ENCODE results near the gene FAM72A.
"Not testable (repeated sequence)": the region's sequence is repeated elsewhere in the genome, so short reads cannot be mapped to it uniquely, and the experiment has no call there.

FAM72A gene

DNA sequence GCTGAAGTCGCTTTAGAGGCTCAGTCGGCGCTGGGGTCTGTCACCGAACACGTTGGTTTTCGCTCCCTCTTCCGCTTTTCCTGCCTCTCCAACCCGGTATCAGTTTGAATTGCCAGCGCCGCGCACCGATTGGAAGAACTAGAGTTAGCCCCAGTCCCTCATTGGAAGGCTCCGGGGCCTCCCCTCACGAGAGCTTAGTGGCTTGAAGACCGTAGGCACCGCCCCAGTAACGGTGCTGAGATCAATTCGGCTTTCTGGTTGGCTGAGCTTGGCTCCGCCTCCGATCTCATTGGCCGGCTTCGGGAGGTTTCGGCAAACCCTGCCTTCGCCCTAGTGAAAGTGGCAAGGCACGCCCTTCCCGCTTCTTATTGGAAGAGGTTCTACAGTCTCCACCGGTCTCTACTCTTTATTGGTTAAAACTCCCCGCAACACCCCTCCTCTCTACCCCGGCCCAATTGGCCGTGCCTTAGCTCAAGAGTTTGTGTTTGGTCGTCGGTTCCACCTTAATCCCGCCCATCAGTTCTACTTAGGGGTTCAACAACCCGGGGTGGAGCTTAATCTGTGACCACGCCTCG is at the start of gene FAM72A:
TSS of gene FAM72A (minus strand) at position 51 of the 575 bp plus-strand sequence. CDS start 814 bp downstream, outside the sequence.
- peak; percentile 99 for DNase-seq (ENCODE audit: low spot score)

- not testable (repeated sequence) for DNase-seq (ENCODE audit: low spot score)
Measured at GRCh38 chr1:206250953-206251681, 48.5 kb upstream of the FAM72A start.

- not testable (repeated sequence) for DNase-seq (ENCODE audit: low spot score)
Measured at GRCh38 chr1:206246129-206246886, 43.7 kb upstream of the FAM72A start.

- not testable (repeated sequence) for DNase-seq (ENCODE audit: low spot score)
Measured at GRCh38 chr1:206245479-206245878, 42.8 kb upstream of the FAM72A start.

GRCh38 chr1:206243335-206243734 is 40.7 kb upstream of the FAM72A start:
- DNase-seq (ENCODE audit: low spot score): not testable (repeated sequence)

DNA sequence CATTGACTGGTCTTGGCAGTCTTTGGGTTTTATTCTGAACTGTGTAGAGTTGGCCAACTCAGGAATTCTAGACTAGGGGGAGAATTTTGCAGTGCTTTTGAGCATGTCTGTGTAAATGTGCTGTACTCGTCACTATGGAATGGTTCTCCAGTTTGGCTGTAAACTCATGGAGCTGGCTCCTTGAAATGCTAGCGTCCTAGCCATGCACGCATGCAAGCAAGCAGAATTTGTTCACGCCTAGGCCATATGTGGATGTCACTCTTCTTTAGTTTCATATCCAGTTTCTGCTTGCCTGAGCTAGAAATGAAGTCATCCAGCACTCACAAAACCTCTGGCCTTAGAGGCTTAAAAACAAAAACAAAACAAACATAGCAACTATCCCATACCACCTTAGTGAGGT is 37.6 kb upstream of the FAM72A start:
- not testable (repeated sequence) for DNase-seq (ENCODE audit: low spot score)

DNA sequence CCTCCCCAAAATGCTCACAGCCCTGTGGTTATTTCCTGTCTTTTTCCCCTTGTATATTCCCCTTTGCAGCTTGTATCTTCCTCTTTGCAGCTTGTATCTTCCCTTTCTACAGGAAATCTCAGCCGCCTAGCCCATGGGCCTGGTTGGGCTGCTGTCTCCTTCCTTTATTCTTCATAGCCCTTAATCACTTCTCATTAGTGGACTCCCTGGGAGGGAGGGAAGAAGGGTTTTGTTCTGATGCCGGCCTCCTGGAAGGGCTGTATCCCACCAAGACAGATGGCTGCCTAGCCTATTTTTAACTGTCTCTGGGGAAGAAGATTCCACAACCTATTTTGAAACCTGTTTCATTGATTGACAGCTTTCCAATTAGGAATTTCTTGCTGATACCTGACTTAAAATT is 32.6 kb upstream of the FAM72A start:
- DNase-seq (ENCODE audit: low spot score): not testable (repeated sequence)

GRCh38 chr1:206234189-206234916 is 31.7 kb upstream of the FAM72A start:
- not testable (repeated sequence) for DNase-seq (ENCODE audit: low spot score)

- DNase-seq (ENCODE audit: low spot score): not testable (repeated sequence)
Measured at GRCh38 chr1:206232970-206233645, 30.5 kb upstream of the FAM72A start.

DNA sequence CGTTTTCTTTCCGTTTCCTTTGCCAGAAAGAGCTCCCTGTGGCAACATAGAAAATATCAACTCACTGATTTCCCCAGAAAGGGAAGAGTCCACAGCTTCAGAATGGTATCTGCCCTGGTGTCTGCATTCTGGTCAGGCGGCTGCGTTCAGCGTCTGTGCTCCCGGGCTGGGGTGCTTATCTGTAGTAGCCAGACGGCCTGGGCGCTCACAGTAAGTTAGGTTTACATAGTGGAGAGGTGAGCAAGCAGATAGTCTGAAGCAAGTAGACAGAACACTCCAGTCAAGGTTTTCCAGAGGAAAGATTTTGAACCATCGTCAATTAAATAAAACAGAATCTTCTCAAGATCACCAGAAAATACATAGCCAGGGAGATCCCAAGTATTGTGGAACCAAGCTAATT is 29.4 kb upstream of the FAM72A start:
- DNase-seq (ENCODE audit: low spot score): not testable (repeated sequence)

GRCh38 chr1:206229286-206229685 is 26.6 kb upstream of the FAM72A start:
- DNase-seq (ENCODE audit: low spot score): not testable (repeated sequence)

GRCh38 chr1:206226886-206227285 is 24.2 kb upstream of the FAM72A start:
- not testable (repeated sequence) for DNase-seq (ENCODE audit: low spot score)

DNA sequence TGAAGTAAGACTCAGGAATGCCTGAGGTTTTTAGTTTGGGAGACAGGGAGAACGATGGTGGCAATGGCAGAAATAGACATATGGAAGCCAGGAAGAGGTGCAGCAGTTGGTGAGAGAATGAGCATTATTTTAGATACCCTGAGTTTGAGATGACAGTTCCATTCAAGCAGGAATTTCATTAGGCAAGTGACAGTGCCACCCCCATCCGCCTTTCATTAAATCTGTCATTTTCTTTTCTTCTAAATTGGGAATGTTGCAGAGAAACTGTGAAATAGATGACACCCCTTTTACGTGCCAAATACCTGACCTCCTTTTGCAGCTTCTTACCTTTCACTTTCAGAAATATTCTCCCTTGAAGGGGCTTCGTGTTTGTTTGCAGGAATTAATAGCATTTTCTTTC is 22.7 kb upstream of the FAM72A start:
- DNase-seq (ENCODE audit: low spot score): not testable (repeated sequence)

GRCh38 chr1:206224190-206224776 is 21.6 kb upstream of the FAM72A start:
- DNase-seq (ENCODE audit: low spot score): not testable (repeated sequence)

GRCh38 chr1:206221585-206221984 is 18.9 kb upstream of the FAM72A start:
- not testable (repeated sequence) for DNase-seq (ENCODE audit: low spot score)

- not testable (repeated sequence) for DNase-seq (ENCODE audit: low spot score)
Measured at GRCh38 chr1:206220332-206221000, 17.8 kb upstream of the FAM72A start.

DNA sequence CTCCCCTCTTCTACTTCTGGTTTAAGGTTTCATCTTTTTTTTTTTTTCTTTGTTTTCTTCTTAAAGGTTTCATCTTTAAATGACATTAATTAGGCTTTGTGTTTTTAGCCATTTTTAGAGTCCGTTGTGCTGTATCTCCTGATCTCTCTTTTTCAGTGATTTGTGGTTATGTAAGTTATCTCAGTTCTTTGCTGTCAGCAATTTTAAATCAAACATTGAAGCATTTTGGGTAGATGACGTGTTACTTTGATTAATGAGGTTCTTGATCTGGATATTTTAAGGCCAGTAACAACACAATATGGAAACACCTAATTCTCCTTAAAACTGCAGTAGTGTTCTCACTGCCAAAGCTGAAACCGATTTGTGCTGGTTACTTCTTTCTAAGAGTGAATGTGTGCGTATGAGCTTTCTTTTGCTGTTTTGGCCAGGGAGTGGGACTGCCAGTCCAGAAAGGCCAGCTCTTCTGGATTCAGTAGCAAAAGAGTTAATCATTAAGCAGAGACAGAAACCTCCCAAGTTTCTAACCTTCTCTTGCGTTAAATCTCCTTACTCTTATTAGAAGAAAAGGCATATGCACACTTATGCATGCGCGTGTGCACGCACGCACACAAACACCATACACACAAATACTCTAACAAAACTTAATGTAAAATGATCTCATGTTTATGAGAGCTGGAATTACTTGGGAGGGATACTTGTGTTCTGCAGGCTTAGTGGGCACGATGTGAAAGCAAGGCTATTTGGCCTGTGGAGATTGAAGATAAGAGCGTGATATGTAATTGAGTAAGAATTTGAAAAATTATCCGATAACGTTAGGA is 17.1 kb upstream of the FAM72A start:
- not testable (repeated sequence) for DNase-seq (ENCODE audit: low spot score)

DNA sequence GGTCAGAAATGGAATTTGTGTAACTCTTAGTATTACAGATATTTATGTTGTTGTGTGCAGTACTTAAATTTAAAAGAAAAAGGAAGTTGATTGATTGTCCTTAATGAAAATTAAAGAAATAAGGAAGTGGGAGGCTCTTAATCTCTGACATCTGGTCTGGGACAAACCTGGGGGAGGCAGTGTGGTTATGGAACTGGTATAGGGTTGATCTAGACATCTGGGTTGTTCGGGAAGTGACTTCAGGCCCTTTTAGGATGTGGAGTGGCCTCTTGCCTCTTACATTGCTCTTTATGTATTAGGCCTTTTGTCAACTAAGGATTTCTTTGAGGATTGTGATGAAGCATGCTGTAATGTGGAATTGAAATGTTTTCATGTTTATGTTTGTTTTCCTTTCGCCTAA is 16.1 kb upstream of the FAM72A start:
- not testable (repeated sequence) for DNase-seq (ENCODE audit: low spot score)

GRCh38 chr1:206218285-206218684 is 15.6 kb upstream of the FAM72A start:
- not testable (repeated sequence) for DNase-seq (ENCODE audit: low spot score)
